ENCODE results near the gene C1orf105.

DNA sequence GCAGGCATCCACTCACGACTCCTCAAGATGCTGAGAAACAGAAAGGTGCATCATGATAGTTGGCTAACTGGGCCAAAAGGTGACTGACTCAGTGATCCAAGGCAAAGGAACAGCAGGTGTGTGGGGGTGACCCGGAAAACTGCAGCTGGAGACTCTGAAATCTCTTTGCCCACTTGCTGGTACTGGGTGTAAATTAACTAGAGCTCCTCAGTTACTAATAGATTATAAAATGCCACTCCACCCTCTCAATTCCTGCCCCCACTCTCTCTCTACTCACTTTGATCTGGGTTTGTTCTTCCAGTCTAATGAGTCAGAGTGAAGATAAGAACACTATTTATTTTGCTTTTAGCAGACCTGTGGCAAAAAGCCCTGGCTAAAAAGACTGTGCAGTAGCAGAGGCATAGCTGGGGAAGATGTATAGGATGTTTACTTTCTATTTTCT, 30.5 kb downstream of the C1orf105 start:
- TF ChIP-seq, protein P1, sequence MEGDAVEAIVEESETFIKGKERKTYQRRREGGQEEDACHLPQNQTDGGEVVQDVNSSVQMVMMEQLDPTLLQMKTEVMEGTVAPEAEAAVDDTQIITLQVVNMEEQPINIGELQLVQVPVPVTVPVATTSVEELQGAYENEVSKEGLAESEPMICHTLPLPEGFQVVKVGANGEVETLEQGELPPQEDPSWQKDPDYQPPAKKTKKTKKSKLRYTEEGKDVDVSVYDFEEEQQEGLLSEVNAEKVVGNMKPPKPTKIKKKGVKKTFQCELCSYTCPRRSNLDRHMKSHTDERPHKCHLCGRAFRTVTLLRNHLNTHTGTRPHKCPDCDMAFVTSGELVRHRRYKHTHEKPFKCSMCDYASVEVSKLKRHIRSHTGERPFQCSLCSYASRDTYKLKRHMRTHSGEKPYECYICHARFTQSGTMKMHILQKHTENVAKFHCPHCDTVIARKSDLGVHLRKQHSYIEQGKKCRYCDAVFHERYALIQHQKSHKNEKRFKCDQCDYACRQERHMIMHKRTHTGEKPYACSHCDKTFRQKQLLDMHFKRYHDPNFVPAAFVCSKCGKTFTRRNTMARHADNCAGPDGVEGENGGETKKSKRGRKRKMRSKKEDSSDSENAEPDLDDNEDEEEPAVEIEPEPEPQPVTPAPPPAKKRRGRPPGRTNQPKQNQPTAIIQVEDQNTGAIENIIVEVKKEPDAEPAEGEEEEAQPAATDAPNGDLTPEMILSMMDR (conservative IDR thresholded peaks at IDR 0.05; ENCODE audit: low read depth, low read length): no peak
- TF ChIP-seq EZH2 (IDR thresholded peaks at IDR 0.05; ENCODE audit: borderline replicate concordance, low read depth, low read length, poor library complexity, severe bottlenecking): no peak

All from A673 (cell line).